Kidney (tissue), 14 donors: ENCODE measurements around the gene PAFAH1B1. TPM values are rescaled to one million over a fixed set of nuclear protein-coding genes. Genes with fewer than 3 reads are reported as not detected.

Source experiments
- DNase-seq, 5 donors: peaks; one replicate each; pipeline ENCODE4 v3.0.0-alpha.2; 2013 to 2020
- FAIRE-seq: peaks from 2 replicates; lab custom pipeline; 2012; peaks lifted over from hg19 to GRCh38; lab: Jason Lieb, UNC
- H3K27ac ChIP-seq, 2 donors: one replicate each; pipeline ENCODE4 v1.7.0; 2013; ENCODE audit warnings: low read depth in 2 of 2, low read length in 2 of 2, inconsistent platforms in 1 of 2
- H3K27me3 ChIP-seq: one replicate; pipeline ENCODE4 v1.7.1; 2013; ENCODE audit warnings: low read length, inconsistent platforms; ENCODE audit not compliant: control insufficient read depth, insufficient read depth
- H3K36me3 ChIP-seq, 3 donors: one replicate each; pipeline versions ENCODE4 v1.7.0 to v1.7.1; 2013; ENCODE audit warnings: low read length in 3 of 3, control low read depth in 1 of 3, inconsistent platforms in 1 of 3; ENCODE audit not compliant: insufficient read depth in 3 of 3, control insufficient read depth in 2 of 3
- H3K4me1 ChIP-seq, 3 donors: one replicate each; pipeline versions ENCODE4 v1.7.0 to v1.7.1; 2013; ENCODE audit warnings: low read length in 3 of 3, inconsistent platforms in 1 of 3, low read depth in 1 of 3; ENCODE audit not compliant: control insufficient read depth in 2 of 3, insufficient read depth in 2 of 3
- H3K4me3 ChIP-seq, 3 donors: one replicate each; pipeline versions ENCODE4 v1.7.0 to v1.8.1; 2013; ENCODE audit warnings: low read length in 3 of 3, control low read depth in 1 of 3, inconsistent platforms in 1 of 3
- H3K9ac ChIP-seq, 3 donors: one replicate each; pipeline versions ENCODE4 v1.7.0 to v1.7.1; 2013; ENCODE audit warnings: low read length in 3 of 3, control low read depth in 1 of 3, inconsistent platforms in 1 of 3
- H3K9me3 ChIP-seq, 3 donors: one replicate each; pipeline versions ENCODE4 v1.7.0 to v1.7.1; 2013; ENCODE audit warnings: low read length in 3 of 3, control low read depth in 1 of 3, inconsistent platforms in 1 of 3; ENCODE audit not compliant: control insufficient read depth in 2 of 3, insufficient read depth in 1 of 3
- intact Hi-C: fragments of 100-400 bp; cut with DNase I; formaldehyde crosslinking; loops from one replicate; pipeline ENCODE4 v1.11.1; 2022
- polyA plus RNA-seq: library from polyadenylated mRNA; stranded (reverse); fragments of 350-450 nt; fragmentation: Illumina TruSeq; extraction: RNeasy Lipid Tissue Mini Kit (QIAGEN cat#74804); gene quantifications from one replicate; pipeline ENCODE4 v1.2.3, GENCODE V29; 2014; ENCODE audit warnings: low read depth, low replicate concordance; ENCODE audit not compliant: insufficient read depth
- total RNA-seq: library from RNA; stranded (reverse); fragmentation: NEBNext Ultra II Directional; extraction: Animal tissue kit (Norgen Biotek cat#: 25700); gene quantifications from one replicate; pipeline ENCODE4 v1.2.1, GENCODE V29; 2021
- TF ChIP-seq, protein P1 (sequence below): IDR thresholded peaks from 3 replicates; pipeline ENCODE4 v1.5.1; 2012; ENCODE audit warnings: mild to moderate bottlenecking, moderate library complexity, borderline replicate concordance; ENCODE audit not compliant: insufficient read depth; ENCODE audit errors: extremely low read depth
- donor health status: control.
- donor health status: control.
- donor health status: control.
- donor health status: control.
- donor health status: control.
- donor health status: DM: yes; HTN: yes; CAD: no.
- donor health status: Normal renal cell carcinoma (clear cell type).

The PAFAH1B1 gene
- total and polyA plus RNA-seq, 2 donors from 2014 or later: 46.7 to 125 TPM

- no peaks in the 10 kb centered on the region for H3K36me3 ChIP-seq
- no peak overlapping the region for H3K27ac ChIP-seq
- H3K9ac ChIP-seq: no peak overlapping the region
- H3K4me3 ChIP-seq: no peak overlapping the region
- H3K27me3 ChIP-seq: no peaks in the 10 kb centered on the region
- H3K4me1 ChIP-seq: no peaks in the 10 kb centered on the region
- DNase-seq (no peak), FAIRE-seq (no peak)
- TF ChIP-seq, protein P1, sequence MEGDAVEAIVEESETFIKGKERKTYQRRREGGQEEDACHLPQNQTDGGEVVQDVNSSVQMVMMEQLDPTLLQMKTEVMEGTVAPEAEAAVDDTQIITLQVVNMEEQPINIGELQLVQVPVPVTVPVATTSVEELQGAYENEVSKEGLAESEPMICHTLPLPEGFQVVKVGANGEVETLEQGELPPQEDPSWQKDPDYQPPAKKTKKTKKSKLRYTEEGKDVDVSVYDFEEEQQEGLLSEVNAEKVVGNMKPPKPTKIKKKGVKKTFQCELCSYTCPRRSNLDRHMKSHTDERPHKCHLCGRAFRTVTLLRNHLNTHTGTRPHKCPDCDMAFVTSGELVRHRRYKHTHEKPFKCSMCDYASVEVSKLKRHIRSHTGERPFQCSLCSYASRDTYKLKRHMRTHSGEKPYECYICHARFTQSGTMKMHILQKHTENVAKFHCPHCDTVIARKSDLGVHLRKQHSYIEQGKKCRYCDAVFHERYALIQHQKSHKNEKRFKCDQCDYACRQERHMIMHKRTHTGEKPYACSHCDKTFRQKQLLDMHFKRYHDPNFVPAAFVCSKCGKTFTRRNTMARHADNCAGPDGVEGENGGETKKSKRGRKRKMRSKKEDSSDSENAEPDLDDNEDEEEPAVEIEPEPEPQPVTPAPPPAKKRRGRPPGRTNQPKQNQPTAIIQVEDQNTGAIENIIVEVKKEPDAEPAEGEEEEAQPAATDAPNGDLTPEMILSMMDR: no peak
- H3K9me3 ChIP-seq: no peaks in the 10 kb centered on the region
- intact Hi-C loops: no loop called here
These were observed 29.9 kb upstream of the PAFAH1B1 start for GRCh38 chr17:2563543-2563942.

GRCh38 chr17:2564877-2565276, 28.6 kb upstream of the PAFAH1B1 start:
- Histone ChIP-seq H3K9me3 (no peaks in the 10 kb centered on the region), H3K27me3 (no peaks in the 10 kb centered on the region), H3K27ac (no peak overlapping the region), H3K4me3 (no peak overlapping the region), H3K36me3 (no peaks in the 10 kb centered on the region), H3K9ac (no peak overlapping the region), H3K4me1 (no peaks in the 10 kb centered on the region)
- intact Hi-C loops: no loop called here
- FAIRE-seq: no peak
- no peak for DNase-seq
- TF ChIP-seq, protein P1: no peak

GRCh38 chr17:2566056-2566455, 27.4 kb upstream of the PAFAH1B1 start:
- Histone ChIP-seq H3K36me3 (no peaks in the 10 kb centered on the region), H3K9ac (no peak overlapping the region), H3K4me3 (no peak overlapping the region), H3K27ac (no peak overlapping the region), H3K27me3 (no peaks in the 10 kb centered on the region), H3K9me3 (no peaks in the 10 kb centered on the region), H3K4me1 (no peaks in the 10 kb centered on the region)
- TF ChIP-seq, protein P1: no peak
- DNase-seq (no peak), FAIRE-seq (no peak)
- intact Hi-C loops: no loop called here
